NT2/D1 (cell line): ENCODE measurements around the gene CACNA2D1.

Experiments used
- SUZ12 ChIP-seq: IDR thresholded peaks from 2 replicates; pipeline ENCODE4 v1.6.1; 2011; ENCODE audit not compliant: insufficient read length, insufficient read depth; ENCODE audit errors: extremely low read depth
- YY1 ChIP-seq: IDR thresholded peaks from 2 replicates; pipeline ENCODE4 v1.6.1; 2011; ENCODE audit not compliant: insufficient read length, insufficient read depth
- ZNF274 ChIP-seq: IDR thresholded peaks from 2 replicates; pipeline ENCODE4 v1.6.1; 2011; ENCODE audit warnings: mild to moderate bottlenecking, low read depth, low read length

DNA sequence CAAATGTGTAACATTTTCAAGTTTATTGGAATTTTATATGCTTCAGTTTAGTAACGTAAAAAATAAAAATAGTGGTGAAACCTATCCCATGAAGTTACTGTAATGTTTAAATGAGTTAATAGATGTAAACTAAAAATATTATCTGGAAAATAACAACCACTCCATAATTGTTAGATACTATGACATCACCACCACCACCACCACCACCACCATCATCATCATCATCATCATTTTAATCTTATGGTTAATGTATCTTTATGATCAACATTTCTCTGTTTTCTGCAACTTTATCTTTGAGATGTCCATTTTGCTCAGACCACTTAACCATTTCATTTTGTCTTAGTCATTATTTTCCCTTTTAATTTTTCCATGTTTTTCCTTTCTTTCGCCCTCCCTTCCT lies 23.4 kb upstream of the CACNA2D1 start:
- TF ChIP-seq YY1 = no peak
- TF ChIP-seq ZNF274 = no peak
- no peak for TF ChIP-seq SUZ12
